K562 treated with DMSO at 1 percent for 48 hours (cell line): Measurements from ENCODE around the gene CXCR6. TPM values are rescaled to one million over a fixed set of nuclear protein-coding genes. Genes with fewer than 3 reads are reported as not detected.

ENCODE experiments used
- total RNA-seq: library from RNA; unstranded; fragments of 300-600 nt; gene quantifications from 2 replicates; pipeline ENCODE4 v1.2.3, GENCODE V29; 2022; ENCODE audit warnings: low replicate concordance; ENCODE audit errors: extremely low read depth

CXCR6 gene
- total RNA-seq: not detected in 2 replicates

GRCh38 chr3:45943207-45943846, at the start of gene CXCR6:
CXCR6 (plus strand) TSS chr3:45943464; CDS start chr3:45946482, 3,018 bp downstream.

DNA sequence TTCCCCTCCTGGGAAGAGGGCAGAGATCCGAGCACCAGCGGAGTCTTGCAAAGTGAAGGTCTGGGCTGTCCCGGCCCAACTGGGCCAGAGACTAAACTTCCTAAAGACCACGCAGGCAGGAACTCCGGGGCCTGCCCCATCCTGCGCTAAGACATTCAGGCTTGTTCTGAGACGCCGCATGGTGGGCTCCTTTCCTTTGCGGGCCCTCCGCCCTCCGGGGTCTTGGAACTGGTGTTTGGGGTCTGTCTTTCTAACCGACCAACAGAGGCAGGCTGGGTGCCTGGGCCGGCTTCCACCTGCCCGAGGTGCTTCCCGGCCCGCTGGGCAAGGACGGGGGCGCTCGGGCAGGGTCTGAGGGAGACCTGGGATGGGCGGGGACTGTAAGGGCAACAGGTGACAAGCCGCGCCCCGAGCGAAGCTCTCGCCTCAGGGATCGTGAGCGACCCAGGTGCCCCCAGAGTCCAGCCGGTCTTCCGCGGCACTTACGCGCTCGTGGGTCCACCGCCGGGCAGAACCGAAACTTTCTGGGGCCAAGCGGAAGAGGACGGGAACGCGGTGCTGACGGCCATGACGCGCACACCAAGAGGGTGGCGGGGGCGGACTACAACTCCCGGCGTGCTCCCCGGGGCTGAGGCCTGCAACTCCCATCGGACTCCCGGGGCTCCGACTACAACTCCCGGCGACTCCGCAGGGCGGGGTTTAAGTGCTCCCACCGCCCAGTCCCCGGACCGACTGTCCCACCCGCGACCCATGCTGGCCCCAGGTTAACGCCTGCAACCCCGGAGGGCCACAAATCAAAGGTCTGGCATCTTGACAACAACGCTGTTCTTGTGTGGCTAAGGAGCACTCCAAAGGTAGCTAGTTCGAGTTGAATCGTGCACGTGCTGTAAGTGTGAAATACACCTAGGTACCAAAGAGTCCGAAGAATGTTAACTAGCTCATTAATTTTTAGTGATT, 52.2 kb downstream of the CXCR6 start, which contains the start of gene FYCO1:
Gene FYCO1, minus strand, starts transcription at position 589 of the 957 bp plus-strand sequence. CDS start 10,914 bp downstream, outside the sequence.

Other genes starting within 250 kb of the CXCR6 start
- gene SLC6A20, start 146.9 kb upstream of the CXCR6 start, total RNA-seq: not detected in 2 replicates
- gene LZTFL1, start 101.3 kb upstream of the CXCR6 start, total RNA-seq: not detected in 2 replicates
- gene CCR9, start 56.9 kb upstream of the CXCR6 start, total RNA-seq: not detected in 2 replicates
- not detected in 2 replicates for gene FYCO1, start 52.4 kb downstream of the CXCR6 start, total RNA-seq
- not detected in 2 replicates for gene XCR1, start 84.0 kb downstream of the CXCR6 start, total RNA-seq